HFF-Myc (cell line): ENCODE measurements around the gene TFDP1.

Source experiments
- DNase-seq: peaks from one replicate; pipeline ENCODE4 v3.0.0-alpha.2; 2011; ENCODE audit warnings: low read depth; ENCODE audit errors: extremely low read depth
- H3K4me3 ChIP-seq: replicated peaks from 2 replicates; pipeline ENCODE4 v1.5.1; 2011; ENCODE audit warnings: low read depth, mild to moderate bottlenecking, control low read depth, low read length
- TF ChIP-seq, protein P1 (sequence below): IDR thresholded peaks from 2 replicates; pipeline ENCODE4 v1.5.1; 2012; ENCODE audit warnings: mild to moderate bottlenecking, low read depth, low read length, control low read depth; ENCODE audit errors: missing control alignments

TFDP1 gene

DNA sequence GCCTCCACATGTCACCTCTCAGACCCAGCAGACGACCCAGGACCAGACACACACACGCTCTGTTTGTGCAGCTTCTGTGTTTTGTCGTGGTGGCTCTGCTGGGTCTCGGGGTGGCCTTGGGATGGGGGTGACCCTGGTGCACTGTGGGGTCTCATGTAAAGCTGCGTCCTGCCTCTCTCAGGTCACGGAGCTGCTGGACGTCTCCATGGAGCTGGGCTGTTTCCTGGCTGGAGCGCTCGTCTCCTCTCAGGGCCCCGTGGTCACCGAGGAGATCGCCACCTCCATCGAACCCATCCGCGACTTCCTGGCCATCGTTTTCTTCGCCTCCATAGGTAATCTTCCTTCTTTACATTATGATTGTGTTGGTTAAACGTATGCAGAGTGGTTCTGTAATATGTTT, 45.4 kb upstream of the TFDP1 start:
- TF ChIP-seq, protein P1, sequence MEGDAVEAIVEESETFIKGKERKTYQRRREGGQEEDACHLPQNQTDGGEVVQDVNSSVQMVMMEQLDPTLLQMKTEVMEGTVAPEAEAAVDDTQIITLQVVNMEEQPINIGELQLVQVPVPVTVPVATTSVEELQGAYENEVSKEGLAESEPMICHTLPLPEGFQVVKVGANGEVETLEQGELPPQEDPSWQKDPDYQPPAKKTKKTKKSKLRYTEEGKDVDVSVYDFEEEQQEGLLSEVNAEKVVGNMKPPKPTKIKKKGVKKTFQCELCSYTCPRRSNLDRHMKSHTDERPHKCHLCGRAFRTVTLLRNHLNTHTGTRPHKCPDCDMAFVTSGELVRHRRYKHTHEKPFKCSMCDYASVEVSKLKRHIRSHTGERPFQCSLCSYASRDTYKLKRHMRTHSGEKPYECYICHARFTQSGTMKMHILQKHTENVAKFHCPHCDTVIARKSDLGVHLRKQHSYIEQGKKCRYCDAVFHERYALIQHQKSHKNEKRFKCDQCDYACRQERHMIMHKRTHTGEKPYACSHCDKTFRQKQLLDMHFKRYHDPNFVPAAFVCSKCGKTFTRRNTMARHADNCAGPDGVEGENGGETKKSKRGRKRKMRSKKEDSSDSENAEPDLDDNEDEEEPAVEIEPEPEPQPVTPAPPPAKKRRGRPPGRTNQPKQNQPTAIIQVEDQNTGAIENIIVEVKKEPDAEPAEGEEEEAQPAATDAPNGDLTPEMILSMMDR, result no peak
- DNase-seq, result no peak
- H3K4me3 ChIP-seq, result no peak overlapping the region

DNA sequence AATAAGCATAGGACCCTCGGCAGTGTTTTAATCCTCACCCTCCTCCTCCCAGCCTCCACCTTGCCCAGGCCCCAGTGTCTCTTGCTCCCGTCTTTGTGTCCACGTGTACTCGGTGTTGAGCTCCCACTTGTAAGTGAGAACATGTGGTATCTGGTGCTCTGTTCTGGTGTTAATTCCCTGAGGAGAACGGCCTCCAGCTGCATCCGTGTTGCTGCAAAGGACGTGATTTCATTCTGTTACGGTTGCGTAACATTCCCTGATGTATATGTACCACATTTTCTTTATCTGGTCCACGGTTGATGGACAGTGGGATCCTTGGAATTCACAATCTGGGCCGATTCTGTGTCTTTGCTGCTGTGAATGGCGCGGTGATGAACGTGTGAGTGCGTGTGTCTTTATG, 44.7 kb upstream of the TFDP1 start:
- no peak overlapping the region for H3K4me3 ChIP-seq
- TF ChIP-seq, protein P1, result no peak
- DNase-seq, result no peak

DNA sequence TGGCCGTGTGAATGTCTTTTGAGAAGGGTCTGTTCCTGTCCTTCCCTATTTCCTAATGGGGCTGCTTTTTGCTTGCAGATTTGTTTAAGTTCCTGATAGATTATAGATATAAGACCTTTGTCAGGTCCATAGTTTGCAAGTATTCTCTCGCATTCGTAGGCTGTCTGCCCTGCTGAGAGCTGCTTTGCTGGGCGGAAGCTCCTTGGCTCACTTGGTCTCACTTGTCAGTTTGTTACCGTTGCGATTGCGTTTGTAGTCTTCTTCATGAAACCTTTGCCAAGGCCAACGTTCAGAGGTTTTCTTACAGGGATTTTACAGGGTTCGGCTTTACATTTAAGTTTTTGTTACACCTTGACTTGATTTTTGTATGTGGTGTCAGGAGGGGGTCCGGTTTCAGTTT, 44.0 kb upstream of the TFDP1 start:
- no peak for DNase-seq

DNA sequence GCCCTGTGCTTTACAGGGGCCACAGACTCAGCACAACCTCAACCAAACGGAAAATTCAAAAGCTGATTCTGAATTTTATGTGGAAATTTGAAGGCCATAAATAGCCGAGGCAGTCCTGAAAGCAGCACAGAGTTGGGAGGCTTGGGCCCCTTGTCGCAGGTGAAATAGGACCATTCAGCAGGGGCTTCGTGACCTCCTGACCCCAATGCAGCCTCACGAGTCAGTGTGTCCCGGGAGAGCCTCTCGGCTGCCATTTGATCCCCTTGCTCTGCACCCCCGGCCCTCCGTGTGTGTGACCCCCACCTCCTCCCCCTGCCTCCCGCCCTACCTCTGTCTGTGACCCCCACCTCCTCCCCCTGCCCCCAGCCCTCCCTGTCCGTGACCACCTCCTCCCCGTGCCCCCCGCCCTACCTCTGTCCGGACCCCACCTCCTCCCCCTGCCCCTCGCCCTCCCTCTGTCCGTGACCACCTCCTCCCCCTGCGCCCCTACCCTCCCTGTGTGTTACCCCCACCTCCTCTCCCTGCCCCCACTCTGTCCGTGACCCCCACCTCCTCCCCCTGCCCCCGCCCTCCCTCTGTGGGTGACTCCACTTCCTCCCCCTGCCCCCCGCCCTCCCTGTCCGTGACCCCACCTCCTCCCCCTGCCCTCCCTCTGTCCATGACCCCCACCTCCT, 41.7 kb upstream of the TFDP1 start:
- TF ChIP-seq, protein P1, result no peak
- no peak for DNase-seq
- H3K4me3 ChIP-seq, result no peak overlapping the region

More for the DNA sequence above, 44.0 kb upstream of the TFDP1 start:
- H3K4me3 ChIP-seq, result no peak overlapping the region
- TF ChIP-seq, protein P1, result no peak

DNA sequence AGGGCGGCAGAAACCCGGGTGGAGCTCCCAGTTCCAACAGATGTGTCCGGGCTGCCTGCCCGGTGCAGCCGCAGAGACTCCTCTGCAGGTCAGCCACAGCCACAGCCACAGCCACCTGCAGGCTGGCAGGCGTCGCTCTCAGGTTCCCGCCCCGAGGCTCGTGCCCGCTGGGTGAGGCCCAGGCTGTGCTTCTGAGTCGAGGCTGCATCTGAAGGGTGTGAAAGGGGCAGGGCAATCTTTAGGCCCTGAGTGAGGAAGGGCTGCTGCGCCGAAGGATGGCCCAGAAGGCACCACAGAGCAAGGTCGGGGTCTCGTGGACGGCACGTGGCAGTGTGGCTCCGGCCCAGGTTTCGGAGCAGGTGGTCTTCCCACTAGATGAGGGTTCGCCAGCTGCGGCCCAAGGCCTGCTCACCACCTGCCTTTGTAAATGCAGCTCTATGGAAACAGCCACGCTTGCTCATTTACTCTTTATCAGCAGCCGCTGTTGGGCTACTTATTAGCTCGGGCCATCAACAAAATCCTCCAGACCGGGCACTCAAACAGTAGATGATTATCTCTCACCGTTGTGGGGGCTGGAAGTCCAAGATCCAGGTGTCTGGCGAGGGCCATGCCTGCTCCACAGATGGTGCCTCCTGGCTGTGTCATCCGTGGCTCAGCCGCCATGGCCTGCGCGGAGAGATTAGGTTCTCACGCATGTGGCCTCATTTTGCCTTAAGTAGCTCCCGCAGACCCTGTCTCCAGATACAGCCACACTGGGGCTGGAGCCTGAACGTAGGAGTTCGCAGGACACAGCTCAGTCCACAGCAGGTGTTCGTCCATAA, 40.3 kb upstream of the TFDP1 start:
- no peak overlapping the region for H3K4me3 ChIP-seq
- DNase-seq, result no peak
- TF ChIP-seq, protein P1, result no peak

DNA sequence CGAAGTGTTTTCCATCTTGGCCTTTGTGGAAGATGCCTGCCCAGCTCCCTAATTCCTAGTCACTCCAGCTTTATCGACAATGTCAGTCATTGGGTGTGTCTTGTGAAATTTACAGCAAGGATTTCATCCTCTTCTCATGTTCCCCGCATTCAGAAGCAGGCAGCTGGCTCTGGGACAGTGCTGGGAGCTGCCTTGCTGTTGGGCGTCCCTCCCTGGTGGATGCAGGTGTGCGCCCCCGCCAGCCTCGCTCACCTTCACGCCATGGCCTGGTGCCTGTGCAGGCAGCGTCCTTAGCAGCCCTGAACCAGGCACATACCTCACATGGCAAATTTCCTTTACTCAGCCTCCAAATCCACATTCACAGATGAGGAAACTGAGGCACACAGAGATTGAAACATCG, 39.7 kb upstream of the TFDP1 start:
- no peak overlapping the region for H3K4me3 ChIP-seq
- TF ChIP-seq, protein P1, result no peak
- no peak for DNase-seq
